Measurements from ENCODE around the gene GABARAP. TPM values are rescaled to one million over a fixed set of nuclear protein-coding genes. Genes with fewer than 3 reads are reported as not detected.

Gene GABARAP
- total and polyA plus RNA-seq, 2 experiments from 2014 or later, result 327 to 1,031 TPM

- TF ChIP-seq EZH2phosphoT487 (IDR thresholded peaks at IDR 0.05; ENCODE audit: low read depth, severe bottlenecking, unreplicated experiment) (no peak), CTCF (IDR thresholded peaks at IDR 0.05; ENCODE audit: poor library complexity) (peak; percentile 45)
- Histone ChIP-seq H3K4me1 (ENCODE audit: insufficient read depth) (peaks cover 32% of the 10 kb centered on the region), H3K4me2 (peak overlapping the region; percentile 80), H3K27me3 (no peaks in the 10 kb centered on the region), H3K9me3 (ENCODE audit: low read depth) (no peaks in the 10 kb centered on the region), H4K20me1 (ENCODE audit: insufficient read depth, poor library complexity, severe bottlenecking) (no peaks in the 10 kb centered on the region), H3K79me2 (peaks cover 38% of the 10 kb centered on the region), H2AFZ (no peak overlapping the region), H3K36me3 (replicated peaks; ENCODE audit: insufficient read depth, low read depth) (no peaks in the 10 kb centered on the region), H3K9me2 (replicated peaks; ENCODE audit: insufficient read depth) (no peaks in the 10 kb centered on the region), H3K4me3 (peak overlapping the region; percentile 47), H3K27ac (peak overlapping the region; percentile 99)
- WGBS (ENCODE audit: low lambda C conversion rate, missing lambda C conversion rate), result 41% methylated on average over 11 of the region's 11 CpGs
- peak; percentile 77 for DNase-seq (ENCODE audit: low spot score)
Observed at GRCh38 chr17:7220593-7221277, 21.5 kb downstream of the GABARAP start.

- Histone ChIP-seq H3K4me1 (ENCODE audit: insufficient read depth) (peaks cover 39% of the 10 kb centered on the region), H4K20me1 (ENCODE audit: insufficient read depth, poor library complexity, severe bottlenecking) (no peaks in the 10 kb centered on the region), H3K36me3 (replicated peaks; ENCODE audit: insufficient read depth, low read depth) (no peaks in the 10 kb centered on the region), H3K4me3 (peak within 1 kb of the TSS; percentile 47), H3K9me2 (replicated peaks; ENCODE audit: insufficient read depth) (no peaks in the 10 kb centered on the region), H3K27me3 (no peaks in the 10 kb centered on the region), H3K4me2 (peak within 1 kb of the TSS; percentile 80), H3K79me2 (peaks cover 38% of the 10 kb centered on the region), H3K9me3 (ENCODE audit: low read depth) (no peaks in the 10 kb centered on the region), H2AFZ (peak within 1 kb of the TSS; percentile 54), H3K27ac (peak within 1 kb of the TSS; percentile 99)
- TF ChIP-seq CTCF (IDR thresholded peaks at IDR 0.05; ENCODE audit: poor library complexity), result no peak
- no peak for TF ChIP-seq EZH2phosphoT487 (IDR thresholded peaks at IDR 0.05; ENCODE audit: low read depth, severe bottlenecking, unreplicated experiment)
- TF ChIP-seq EZH2 (IDR thresholded peaks at IDR 0.05; ENCODE audit: borderline replicate concordance), result no peak
- under 1% methylated on average over 46 of the region's 63 CpGs for WGBS (ENCODE audit: low lambda C conversion rate, missing lambda C conversion rate)
- DNase-seq (ENCODE audit: low spot score), result peak; percentile 95
Observed at GRCh38 chr17:7219812-7220592, 22.2 kb downstream of the GABARAP start, which contains the start of the genes ACADVL and DLG4. TSS of gene ACADVL (plus strand) at chr17:7219938. CDS start at chr17:7219985, 47 bp downstream. TSS of gene DLG4 (minus strand) at chr17:7219836.

GRCh38 chr17:7219229-7219811 is 22.9 kb downstream of the GABARAP start:
- H4K20me1 ChIP-seq (ENCODE audit: insufficient read depth, poor library complexity, severe bottlenecking), result no peaks in the 10 kb centered on the region
- 20% methylated on average over 12 of the region's 12 CpGs for WGBS (ENCODE audit: low lambda C conversion rate, missing lambda C conversion rate)

More at GRCh38 chr17:7219229-7219811, 22.9 kb downstream of the GABARAP start:
- Histone ChIP-seq H3K4me2 (peak overlapping the region; percentile 80), H3K79me2 (peaks cover 38% of the 10 kb centered on the region), H3K4me1 (ENCODE audit: insufficient read depth) (peaks cover 39% of the 10 kb centered on the region), H3K4me3 (no peak overlapping the region), H3K36me3 (replicated peaks; ENCODE audit: insufficient read depth, low read depth) (no peaks in the 10 kb centered on the region), H3K9me3 (ENCODE audit: low read depth) (no peaks in the 10 kb centered on the region), H3K27me3 (no peaks in the 10 kb centered on the region), H3K9me2 (replicated peaks; ENCODE audit: insufficient read depth) (no peaks in the 10 kb centered on the region), H2AFZ (peak overlapping the region; percentile 54), H3K27ac (peak overlapping the region; percentile 99)
- TF ChIP-seq CTCF (IDR thresholded peaks at IDR 0.05; ENCODE audit: poor library complexity), result no peak
- no peak for TF ChIP-seq EZH2phosphoT487 (IDR thresholded peaks at IDR 0.05; ENCODE audit: low read depth, severe bottlenecking, unreplicated experiment)
- no peak for TF ChIP-seq EZH2 (IDR thresholded peaks at IDR 0.05; ENCODE audit: borderline replicate concordance)
- no peak for DNase-seq (ENCODE audit: low spot score)

Data from hepatocyte (in vitro differentiated cells).